NB4 (cell line): ENCODE data around the gene PALD1.

Experiments used
- POLR2A ChIP-seq: IDR thresholded peaks from 2 replicates; pipeline ENCODE4 v1.6.1; 2011; ENCODE audit warnings: mild to moderate bottlenecking; ENCODE audit not compliant: insufficient read length; ENCODE audit errors: extremely low read depth
- TF ChIP-seq, protein P1 (sequence below): IDR thresholded peaks from one replicate; pipeline ENCODE4 v1.5.1; 2012; ENCODE audit warnings: low read depth, low read length
- TF ChIP-seq, protein P2 (sequence below): IDR thresholded peaks from 2 replicates; pipeline ENCODE4 v1.6.1; 2011; ENCODE audit warnings: low read depth, low read length

DNA sequence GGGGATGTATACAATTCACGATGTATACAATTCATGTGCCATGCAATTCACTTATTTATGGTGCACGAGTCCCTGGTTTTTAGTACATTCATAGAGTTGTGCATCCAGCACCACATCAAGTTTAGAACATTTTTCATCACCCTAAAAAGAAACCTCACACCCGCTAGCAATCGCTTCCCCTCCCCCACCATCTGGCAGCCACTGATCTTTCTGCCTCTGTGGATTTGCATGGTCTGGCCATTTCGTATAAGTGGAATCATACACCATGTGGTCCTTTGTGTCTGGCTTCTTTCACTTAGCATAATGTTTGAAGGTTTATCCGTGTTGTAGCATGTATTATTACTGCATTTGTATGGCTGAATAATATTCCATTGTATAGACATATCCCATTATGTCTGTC lies 71.9 kb downstream of the PALD1 start:
- TF ChIP-seq, protein P1, sequence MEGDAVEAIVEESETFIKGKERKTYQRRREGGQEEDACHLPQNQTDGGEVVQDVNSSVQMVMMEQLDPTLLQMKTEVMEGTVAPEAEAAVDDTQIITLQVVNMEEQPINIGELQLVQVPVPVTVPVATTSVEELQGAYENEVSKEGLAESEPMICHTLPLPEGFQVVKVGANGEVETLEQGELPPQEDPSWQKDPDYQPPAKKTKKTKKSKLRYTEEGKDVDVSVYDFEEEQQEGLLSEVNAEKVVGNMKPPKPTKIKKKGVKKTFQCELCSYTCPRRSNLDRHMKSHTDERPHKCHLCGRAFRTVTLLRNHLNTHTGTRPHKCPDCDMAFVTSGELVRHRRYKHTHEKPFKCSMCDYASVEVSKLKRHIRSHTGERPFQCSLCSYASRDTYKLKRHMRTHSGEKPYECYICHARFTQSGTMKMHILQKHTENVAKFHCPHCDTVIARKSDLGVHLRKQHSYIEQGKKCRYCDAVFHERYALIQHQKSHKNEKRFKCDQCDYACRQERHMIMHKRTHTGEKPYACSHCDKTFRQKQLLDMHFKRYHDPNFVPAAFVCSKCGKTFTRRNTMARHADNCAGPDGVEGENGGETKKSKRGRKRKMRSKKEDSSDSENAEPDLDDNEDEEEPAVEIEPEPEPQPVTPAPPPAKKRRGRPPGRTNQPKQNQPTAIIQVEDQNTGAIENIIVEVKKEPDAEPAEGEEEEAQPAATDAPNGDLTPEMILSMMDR, result no peak
- no peak for TF ChIP-seq POLR2A
- TF ChIP-seq, protein P2, sequence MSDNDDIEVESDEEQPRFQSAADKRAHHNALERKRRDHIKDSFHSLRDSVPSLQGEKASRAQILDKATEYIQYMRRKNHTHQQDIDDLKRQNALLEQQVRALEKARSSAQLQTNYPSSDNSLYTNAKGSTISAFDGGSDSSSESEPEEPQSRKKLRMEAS, result no peak
